H1 (cell line): Measurements from ENCODE around the gene SLC34A1. TPM values are rescaled to one million over a fixed set of nuclear protein-coding genes. Genes with fewer than 3 reads are reported as not detected.
A peak's percentile ranks its signal among the peaks of the same experiment; 100 is the strongest.

Experiments
- CTCF ChIA-PET: fragments of 300-600 bp; sonication (Branson Sonifier 250); formaldehyde crosslinking; loops from one replicate; lab custom pipeline; 2021; ENCODE audit not compliant: partially characterized antibody; lab: Charles Lee
- POLR2A ChIA-PET: fragments of 300-600 bp; sonication (Branson Sonifier 250); formaldehyde crosslinking; loops from one replicate; lab custom pipeline; 2021; ENCODE audit warnings: inconsistent platforms; ENCODE audit not compliant: partially characterized antibody; lab: Charles Lee
- DNase-seq, 2 experiments: peaks; one replicate each; pipeline versions ENCODE4 v3.0.0 to v3.0.0-alpha.2; 2010 to 2022; ENCODE audit warnings: low spot score in 2 of 2, low read depth in 1 of 2, mixed read lengths in 1 of 2
- FAIRE-seq: peaks from 2 replicates; lab custom pipeline; 2011; peaks lifted over from hg19 to GRCh38; lab: Jason Lieb, UNC
- H2AFZ ChIP-seq: 2 replicates; pipeline ENCODE4 v1.8.1; 2012; ENCODE audit warnings: low read length, inconsistent platforms
- H2AK5ac ChIP-seq: 2 replicates; pipeline ENCODE4 v1.6.1; 2013; ENCODE audit warnings: low read depth, low read length
- H2BK120ac ChIP-seq: replicated peaks from 2 replicates; pipeline ENCODE3; 2013; ENCODE audit warnings: low read depth, low read length, inconsistent platforms
- H2BK12ac ChIP-seq: 2 replicates; pipeline ENCODE4 v1.6.1; 2013; ENCODE audit warnings: low read depth, low read length
- H2BK15ac ChIP-seq: 2 replicates; pipeline ENCODE4 v1.6.1; 2013; ENCODE audit warnings: low read length
- H2BK20ac ChIP-seq: 2 replicates; pipeline ENCODE4 v1.6.1; 2013; ENCODE audit warnings: low read length
- H2BK5ac ChIP-seq: 2 replicates; pipeline ENCODE4 v1.6.1; 2013; ENCODE audit warnings: low read depth, low read length
- H3K14ac ChIP-seq: 2 replicates; pipeline ENCODE4 v1.6.1; 2013; ENCODE audit warnings: inconsistent platforms; ENCODE audit not compliant: insufficient read length
- H3K18ac ChIP-seq: 2 replicates; pipeline ENCODE4 v1.6.1; 2013; ENCODE audit warnings: low read length; ENCODE audit errors: extremely low read depth
- H3K23ac ChIP-seq: 2 replicates; pipeline ENCODE4 v1.6.1; 2013; ENCODE audit warnings: inconsistent platforms; ENCODE audit not compliant: insufficient read length
- H3K23me2 ChIP-seq: 2 replicates; pipeline ENCODE4 v1.6.1; 2013; ENCODE audit warnings: low read depth, low read length
- H3K27ac ChIP-seq: 2 replicates; pipeline ENCODE4 v1.6.1; 2011; ENCODE audit warnings: low read depth, low read length, inconsistent platforms
- H3K27me3 ChIP-seq, 4 experiments: replicated peaks in 1 of 4; 1 replicate in 1 of 4; 2 replicates in 3 of 4; pipeline versions ENCODE4 v1.6.1 to v1.8.1; 2011 to 2013; ENCODE audit warnings: low read length in 3 of 4, mild to moderate bottlenecking in 3 of 4, inconsistent platforms in 2 of 4, mixed read lengths in 2 of 4, moderate library complexity in 1 of 4; ENCODE audit not compliant: control insufficient read depth in 3 of 4, insufficient read depth in 3 of 4; ENCODE audit errors: extremely low read depth in 1 of 4
- H3K36me3 ChIP-seq, 4 experiments: 2 replicates each; pipeline versions ENCODE4 v1.6.1 to v1.8.1; 2011 to 2013; ENCODE audit warnings: mild to moderate bottlenecking in 4 of 4, low read length in 3 of 4, moderate library complexity in 2 of 4, control low read depth in 1 of 4, inconsistent platforms in 1 of 4; ENCODE audit not compliant: insufficient read depth in 4 of 4, control insufficient read depth in 2 of 4
- H3K4ac ChIP-seq: replicated peaks from 2 replicates; pipeline ENCODE3; 2013; ENCODE audit warnings: low read length, low read depth, mixed read lengths, inconsistent platforms; ENCODE audit not compliant: insufficient read length
- H3K4me1 ChIP-seq, 4 experiments: replicated peaks in 1 of 4; 1 replicate in 1 of 4; 2 replicates in 3 of 4; pipeline versions ENCODE4 v1.6.1 to v1.8.1; 2011 to 2013; ENCODE audit warnings: low read length in 3 of 4, inconsistent platforms in 2 of 4, mixed read lengths in 1 of 4; ENCODE audit not compliant: insufficient read depth in 4 of 4, control insufficient read depth in 3 of 4
- H3K4me2 ChIP-seq, 2 experiments: 2 replicates each; pipeline versions ENCODE4 v1.6.1 to v1.8.1; 2011 to 2013; ENCODE audit warnings: low read depth in 2 of 2, low read length in 2 of 2, control low read depth in 1 of 2, inconsistent platforms in 1 of 2, mild to moderate bottlenecking in 1 of 2; ENCODE audit not compliant: insufficient read depth in 1 of 2
- H3K4me3 ChIP-seq, 4 experiments: fragments of 200-600, 300-600 bp in 1 of 4; sonication (generic), shearing (Covaris generic), sonication (Bioruptor Twin) in 1 of 4; 2 replicates each; pipeline versions ENCODE4 v1.5.1 to v1.8.1; 2011 to 2016; ENCODE audit warnings: low read length in 4 of 4, low read depth in 3 of 4, control low read depth in 2 of 4, inconsistent platforms in 2 of 4, mild to moderate bottlenecking in 2 of 4, mixed read lengths in 1 of 4, moderate library complexity in 1 of 4; ENCODE audit not compliant: insufficient read depth in 2 of 4; ENCODE audit errors: extremely low read depth in 1 of 4
- H3K56ac ChIP-seq: replicated peaks from 2 replicates; pipeline ENCODE3; 2013; ENCODE audit warnings: low read depth, mild to moderate bottlenecking, mixed read lengths, low read length, inconsistent platforms; ENCODE audit not compliant: insufficient read length
- H3K79me1 ChIP-seq: 2 replicates; pipeline ENCODE4 v1.6.1; 2013; ENCODE audit warnings: low read depth, low read length, control low read depth
- H3K79me2 ChIP-seq, 2 experiments: 2 replicates each; pipeline versions ENCODE4 v1.6.1 to v1.8.1; 2012 to 2013; ENCODE audit warnings: low read length in 2 of 2, mild to moderate bottlenecking in 2 of 2, inconsistent platforms in 1 of 2; ENCODE audit not compliant: insufficient read depth in 2 of 2, control insufficient read depth in 1 of 2
- H3K9ac ChIP-seq, 4 experiments: replicated peaks in 1 of 4; 1 replicate in 1 of 4; 2 replicates in 3 of 4; pipeline versions ENCODE4 v1.6.1 to v1.8.1; 2011 to 2013; ENCODE audit warnings: low read depth in 3 of 4, low read length in 3 of 4, control low read depth in 2 of 4, mild to moderate bottlenecking in 2 of 4, moderate library complexity in 2 of 4, inconsistent platforms in 1 of 4; ENCODE audit errors: extremely low read depth in 1 of 4
- H3K9me3 ChIP-seq, 2 experiments: 2 replicates each; pipeline versions ENCODE4 v1.6.1 to v1.8.1; 2012 to 2013; ENCODE audit warnings: mild to moderate bottlenecking in 2 of 2, moderate library complexity in 2 of 2, control low read depth in 1 of 2, inconsistent platforms in 1 of 2, low read depth in 1 of 2, low read length in 1 of 2, mixed read lengths in 1 of 2; ENCODE audit not compliant: insufficient read depth in 2 of 2
- H4K20me1 ChIP-seq, 2 experiments: replicated peaks in 1 of 2; 2 replicates each; pipeline versions ENCODE3 to v1.8.1; 2011 to 2013; ENCODE audit warnings: inconsistent platforms in 2 of 2, low read length in 2 of 2, mild to moderate bottlenecking in 1 of 2; ENCODE audit not compliant: insufficient read depth in 2 of 2, control insufficient read depth in 1 of 2
- H4K5ac ChIP-seq: 2 replicates; pipeline ENCODE4 v1.6.1; 2013; ENCODE audit warnings: low read length, low read depth, mixed read lengths, inconsistent platforms; ENCODE audit not compliant: insufficient read length
- H4K8ac ChIP-seq: 2 replicates; pipeline ENCODE4 v1.8.0; 2013; ENCODE audit warnings: mild to moderate bottlenecking, moderate library complexity, low read length, inconsistent platforms; ENCODE audit not compliant: insufficient read depth; ENCODE audit errors: extremely low read depth
- H4K91ac ChIP-seq: replicated peaks from 2 replicates; pipeline ENCODE3; 2013; ENCODE audit warnings: low read length, mixed read lengths, inconsistent platforms; ENCODE audit not compliant: insufficient read length
- CBX5 ChIP-seq: fragments of 300-800, 300-1000 bp; sonication (generic); IDR thresholded peaks from 2 replicates; pipeline ENCODE4 v1.7.1; 2016; ENCODE audit warnings: antibody characterized with exemption, low read length, low read depth
- CBX8 ChIP-seq: fragments of 300-800, 300-1000 bp; sonication (generic); IDR thresholded peaks from 2 replicates; pipeline ENCODE4 v1.7.1; 2016; ENCODE audit warnings: low read depth, low read length, borderline replicate concordance
- CHD1 ChIP-seq: IDR thresholded peaks from 2 replicates; pipeline ENCODE4 v1.6.1; 2012; ENCODE audit warnings: low read depth, low read length, improper control_type of control experiment
- EZH2 ChIP-seq: fragments of 200-600 bp; sonication (generic); IDR thresholded peaks from 2 replicates; pipeline ENCODE4 v1.7.1; 2012; ENCODE audit warnings: low read depth, mild to moderate bottlenecking, moderate library complexity, low read length, inconsistent platforms; ENCODE audit not compliant: severe bottlenecking
- FOSL1 ChIP-seq: IDR thresholded peaks from 2 replicates; pipeline ENCODE4 v1.6.1; 2011; ENCODE audit warnings: mild to moderate bottlenecking, low read depth, low read length, moderate library complexity; ENCODE audit not compliant: insufficient read depth
- JUN ChIP-seq: IDR thresholded peaks from 2 replicates; pipeline ENCODE4 v1.6.1; 2011; ENCODE audit warnings: low read depth, mild to moderate bottlenecking, improper control_type of control experiment, low read length
- KDM5A ChIP-seq: fragments of 200-600 bp; IDR thresholded peaks from 2 replicates; pipeline ENCODE4 v1.7.1; 2012; ENCODE audit warnings: mild to moderate bottlenecking, low read length, inconsistent platforms, mixed read lengths
- POLR2A ChIP-seq, 2 experiments: IDR thresholded peaks; 1 replicate in 1 of 2; 2 replicates in 1 of 2; pipeline ENCODE4 v1.6.1; 2011; ENCODE audit warnings: low read depth in 2 of 2, low read length in 2 of 2, mild to moderate bottlenecking in 2 of 2; ENCODE audit errors: control extremely low read depth in 1 of 2
- RFX5 ChIP-seq: IDR thresholded peaks from 2 replicates; pipeline ENCODE4 v1.6.1; 2011; ENCODE audit warnings: low read depth, low read length, improper control_type of control experiment, borderline replicate concordance
- RXRA ChIP-seq: IDR thresholded peaks from 2 replicates; pipeline ENCODE4 v1.6.1; 2011; ENCODE audit warnings: low read depth, mild to moderate bottlenecking, low read length, moderate library complexity; ENCODE audit not compliant: insufficient read depth
- SIN3A ChIP-seq, 2 experiments: IDR thresholded peaks in 1 of 2; conservative IDR thresholded peaks in 1 of 2; 2 replicates each; pipeline ENCODE4 v1.6.1; 2011 to 2012; ENCODE audit warnings: low read length in 2 of 2, improper control_type of control experiment in 1 of 2, low read depth in 1 of 2, mild to moderate bottlenecking in 1 of 2
- ZNF274 ChIP-seq: IDR thresholded peaks from 2 replicates; pipeline ENCODE4 v1.7.0; 2012; ENCODE audit warnings: low read length, borderline replicate concordance; ENCODE audit errors: extremely low read depth
- WGBS, 2 experiments: shearing (Covaris generic) in 1 of 2; methylation state at CpG; one replicate each; pipeline versions ENCODE4 v1.1.6 to v1.1.7; 2013 to 2015; ENCODE audit warnings: low lambda C conversion rate in 2 of 2, mixed read lengths in 2 of 2, inconsistent platforms in 1 of 2, low coverage in 1 of 2, missing lambda C conversion rate in 1 of 2; ENCODE audit not compliant: insufficient replicate concordance in 2 of 2, insufficient coverage in 1 of 2, insufficient read length in 1 of 2; ENCODE audit errors: extremely low coverage in 1 of 2, missing lambda C conversion rate in 1 of 2; 5-methylcytosine and 5-hydroxymethylcytosine counted together
- polyA plus RNA-seq, 7 experiments: library from polyadenylated mRNA; depleted of rRNA in 3 of 7; stranded (reverse) in 5 of 7; unstranded in 2 of 7; fragments of >200 nt in 5 of 7; fragments of 200-250 nt in 2 of 7; gene quantifications; 1 replicate in 5 of 7; 2 replicates in 1 of 7; 4 replicates in 1 of 7; pipeline versions ENCODE4 v1.2.1 to v1.2.3, GENCODE V29; 2011 to 2013; ENCODE audit warnings: missing spikeins in 2 of 7, mixed read lengths in 2 of 7
- total RNA-seq: library from RNA; stranded (reverse); fragmentation: NEBNext Ultra II Directional; extraction: Animal tissue kit (Norgen Biotek cat#: 25700); gene quantifications from 2 replicates; pipeline ENCODE4 v1.2.1, GENCODE V29; 2021

Gene SLC34A1
- total and polyA plus RNA-seq, 2 of the 8 experiments (the other 6 are each of a cell fraction or from before 2014, with no cell fraction given): not detected

DNA sequence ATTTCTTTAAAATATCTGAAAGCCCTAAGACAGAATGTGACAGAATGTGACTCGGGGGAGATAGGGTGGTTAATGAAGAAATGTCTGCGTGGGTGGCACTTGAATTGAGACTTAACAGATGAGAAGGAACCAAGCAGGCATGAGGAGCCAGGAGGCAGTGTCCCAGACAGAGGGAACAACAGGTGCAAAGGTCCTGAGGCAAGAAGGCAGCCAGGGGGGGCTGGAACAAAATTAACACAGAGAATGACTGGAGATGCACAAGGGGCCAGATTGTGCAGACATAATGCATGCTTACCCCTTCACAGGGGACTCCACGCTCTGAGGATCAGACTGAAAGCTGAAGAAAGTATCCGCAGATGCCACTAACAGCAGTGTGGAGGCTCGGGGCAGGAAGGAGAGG, 34.5 kb upstream of the SLC34A1 start:
- Histone ChIP-seq H3K27ac (no peak overlapping the region), H4K20me1 (peaks cover 5% of the 10 kb centered on the region in 2 experiments), H3K79me1 (peaks cover 18% of the 10 kb centered on the region), H3K18ac (no peak overlapping the region), H3K9ac (no peak overlapping the region; a peak in 1 of 7 replicates), H2AK5ac (no peak overlapping the region), H4K8ac (no peak overlapping the region), H4K91ac (no peak overlapping the region), H3K9me3 (no peaks in the 10 kb centered on the region), H2BK5ac (no peak overlapping the region), H4K5ac (no peak overlapping the region), H3K4me1 (peaks cover 0 to 13% (median 4%) of the 10 kb centered on the region in 4 experiments; a peak in 3 of 7 replicates), H3K56ac (no peak overlapping the region), H3K27me3 (0 out of 7 replicates have a peak, but pooled peaks cover 0 to under 1% (median 0%) of the 10 kb centered on the region in 4 experiments), H3K23ac (no peak overlapping the region), H3K4me2 (peak overlapping the region; percentile 90 to 94; a peak in 2 of 4 replicates), H2BK120ac (no peak overlapping the region), H3K4ac (no peak overlapping the region), H3K79me2 (peaks cover 15 to 60% of the 10 kb centered on the region in 2 experiments), H3K4me3 (peak overlapping the region in 1 of 4 experiments; percentile 7; a peak in 2 of 8 replicates), H2AFZ (no peak overlapping the region), H2BK12ac (no peak overlapping the region), H3K23me2 (peaks cover 8% of the 10 kb centered on the region), H2BK20ac (no peak overlapping the region), H2BK15ac (no peak overlapping the region), H3K14ac (no peak overlapping the region), H3K36me3 (peaks cover 0 to 7% (median 4%) of the 10 kb centered on the region in 4 experiments; a peak in 4 of 8 replicates)
- 95% methylated on average over 5 of the region's 5 CpGs; no CpG with 5 or more reads in 1 of the 2 experiments for WGBS, 2 experiments
- POLR2A ChIA-PET: interaction anchor here (1.4 to 8.1 kb wide), 4 partner anchors 11 to 147 kb away, joined by 3 to 66 read pairs (median 22); partner anchors contain the start of gene PDLIM7
- CTCF ChIA-PET: interaction anchor here (0.9 to 11.2 kb wide), 9 partner anchors 11 to 103 kb away, joined by 3 to 142 read pairs (median 5); no protein-coding TSS in a partner anchor
- FAIRE-seq (no peak), DNase-seq (no peak)
- TF ChIP-seq FOSL1 (no peak), RXRA (no peak), JUN (no peak), CBX8 (no peak), CHD1 (no peak), ZNF274 (no peak), RFX5 (no peak), KDM5A (no peak), POLR2A (IDR thresholded peaks at IDR 0.05; ENCODE audit: control extremely low read depth in 1 of 2, low read depth in 2 of 2, low read length in 2 of 2) (no peak), SIN3A (conservative IDR thresholded peaks at IDR 0.05 in 1 of 2, IDR thresholded peaks at IDR 0.05 in 1 of 2; ENCODE audit: low read depth in 1 of 2, low read length in 2 of 2) (no peak), CBX5 (no peak), EZH2 (no peak)
